Right lobe of liver (tissue), 6 donors: ENCODE measurements around the gene CNTD1. TPM values are rescaled to one million over a fixed set of nuclear protein-coding genes. Genes with fewer than 3 reads are reported as not detected.

Experiments
- ATAC-seq, 4 donors: fragments of 200-7000 bp; cut with Tn5 transposase; one replicate each; pipeline ENCODE4 v1.9.1; 2020; ENCODE audit warnings: mild to moderate bottlenecking in 4 of 4, moderate library complexity in 4 of 4
- DNase-seq, 3 donors: peaks; one replicate each; pipeline ENCODE4 v3.0.0-alpha.2; 2020
- H3K27ac ChIP-seq, 3 donors: fragments of 200-600 bp; one replicate each; pipeline ENCODE4 v1.8.0; 2022
- H3K27me3 ChIP-seq, 2 donors: fragments of 200-600 bp; one replicate each; pipeline ENCODE4 v1.8.0; 2022
- H3K36me3 ChIP-seq, 4 donors: fragments of 200-600 bp; sonication (generic) in 1 of 4; one replicate each; pipeline versions ENCODE4 v1.5.1 to v1.8.0; 2017 to 2022; ENCODE audit warnings: control low read depth in 1 of 4
- H3K4me1 ChIP-seq, 4 donors: fragments of 200-600 bp; sonication (generic) in 1 of 4; one replicate each; pipeline versions ENCODE4 v1.5.1 to v1.8.0; 2017 to 2022; ENCODE audit warnings: control low read depth in 1 of 4
- H3K4me3 ChIP-seq, 3 donors: fragments of 200-600 bp; one replicate each; pipeline ENCODE4 v1.8.0; 2022
- H3K9me3 ChIP-seq, 4 donors: fragments of 200-600 bp; sonication (generic) in 1 of 4; one replicate each; pipeline versions ENCODE4 v1.5.1 to v1.8.0; 2017 to 2022; ENCODE audit warnings: control low read depth in 1 of 4
- CTCF ChIP-seq, 4 donors: fragments of 200-600 bp in 3 of 4; fragments of 450-650 bp in 1 of 4; IDR thresholded peaks; one replicate each; pipeline versions ENCODE4 v1.5.1 to v1.8.0; 2016 to 2022; ENCODE audit warnings: antibody characterized with exemption in 4 of 4, mild to moderate bottlenecking in 2 of 4
- POLR2A ChIP-seq: fragments of 450-650 bp; IDR thresholded peaks from one replicate; pipeline ENCODE4 v1.6.1; 2017; ENCODE audit warnings: antibody characterized with exemption, mild to moderate bottlenecking
- WGBS: methylation state at CpG from one replicate; pipeline ENCODE4 v1.1.6; 2018; ENCODE audit warnings: low coverage, low lambda C conversion rate; ENCODE audit not compliant: insufficient coverage; ENCODE audit errors: missing lambda C conversion rate; 5-methylcytosine and 5-hydroxymethylcytosine counted together
- intact Hi-C, 2 donors: fragments of 100-400 bp; cut with DNase I; formaldehyde crosslinking; loops; one replicate each; pipeline versions ENCODE4 v1.11.2 to v1.14.1; 2022
- total RNA-seq, 6 experiments: library from RNA; depleted of rRNA in 2 of 6; stranded (reverse); fragments of >200 nt in 2 of 6; fragmentation: NEBNext Ultra II Directional in 3 of 6; extraction: Animal tissue kit (Norgen Biotek cat#: 25700) in 3 of 6; gene quantifications; one replicate each; pipeline versions ENCODE4 v1.1.0 to v1.2.4, GENCODE V29; 2016 to 2023
- donor health status: DM: no; HTN: yes; CAD: no.
- donor health status: DM: no; HTN: no; CAD: no.
- donor health status: DM: no; HTN: no; CAD: no.
- donor health status: DM: no; HTN: yes; CAD: no.
- donor health status: DM: no; HTN: yes; CAD: no.

CNTD1 gene
- total RNA-seq, 6 experiments from 2014 or later = 0.15 TPM; not detected in 5

GRCh38 chr17:42779304-42779935 is 19.2 kb upstream of the CNTD1 start:
- ATAC-seq (no peak), DNase-seq (no peak)
- WGBS = 47% methylated on average over 2 of the region's 3 CpGs
- Histone ChIP-seq H3K9me3 (no peaks in the 10 kb centered on the region), H3K27me3 (no peaks in the 10 kb centered on the region), H3K4me1 (peaks cover 0 to 12% (median 0%) of the 10 kb centered on the region in 4 donors), H3K36me3 (peaks cover 0 to 36% (median 18%) of the 10 kb centered on the region in 4 donors), H3K4me3 (no peak overlapping the region), H3K27ac (no peak overlapping the region)
- TF ChIP-seq POLR2A = no peak
- no peak for TF ChIP-seq CTCF (IDR thresholded peaks at IDR 0.05)
- intact Hi-C loops = no loop called here

GRCh38 chr17:42779936-42780850 is 18.5 kb upstream of the CNTD1 start, which contains the start of gene WNK4:
TSS of gene WNK4 (plus strand) at chr17:42780610. CDS start at chr17:42780699, 89 bp downstream.
- no peaks in the 10 kb centered on the region for H3K27me3 ChIP-seq
- H3K4me1 ChIP-seq = peaks cover 0 to 12% (median 0%) of the 10 kb centered on the region in 4 donors
- ATAC-seq = peak; percentile 34 to 51 (median 42)
- H3K36me3 ChIP-seq = peaks cover 0 to 36% (median 18%) of the 10 kb centered on the region in 4 donors
- H3K9me3 ChIP-seq = no peaks in the 10 kb centered on the region
- TF ChIP-seq POLR2A (no peak), CTCF (IDR thresholded peaks at IDR 0.05) (no peak)
- H3K27ac ChIP-seq = no peak within 1 kb of the TSS
- 26% methylated on average over 6 of the region's 65 CpGs for WGBS
- intact Hi-C loops = no loop called here
- peak within 1 kb of the TSS in 2 of 3 donors; percentile 4 to 9 for H3K4me3 ChIP-seq
- DNase-seq = peak in 1 of 3 donors; percentile 27

DNA sequence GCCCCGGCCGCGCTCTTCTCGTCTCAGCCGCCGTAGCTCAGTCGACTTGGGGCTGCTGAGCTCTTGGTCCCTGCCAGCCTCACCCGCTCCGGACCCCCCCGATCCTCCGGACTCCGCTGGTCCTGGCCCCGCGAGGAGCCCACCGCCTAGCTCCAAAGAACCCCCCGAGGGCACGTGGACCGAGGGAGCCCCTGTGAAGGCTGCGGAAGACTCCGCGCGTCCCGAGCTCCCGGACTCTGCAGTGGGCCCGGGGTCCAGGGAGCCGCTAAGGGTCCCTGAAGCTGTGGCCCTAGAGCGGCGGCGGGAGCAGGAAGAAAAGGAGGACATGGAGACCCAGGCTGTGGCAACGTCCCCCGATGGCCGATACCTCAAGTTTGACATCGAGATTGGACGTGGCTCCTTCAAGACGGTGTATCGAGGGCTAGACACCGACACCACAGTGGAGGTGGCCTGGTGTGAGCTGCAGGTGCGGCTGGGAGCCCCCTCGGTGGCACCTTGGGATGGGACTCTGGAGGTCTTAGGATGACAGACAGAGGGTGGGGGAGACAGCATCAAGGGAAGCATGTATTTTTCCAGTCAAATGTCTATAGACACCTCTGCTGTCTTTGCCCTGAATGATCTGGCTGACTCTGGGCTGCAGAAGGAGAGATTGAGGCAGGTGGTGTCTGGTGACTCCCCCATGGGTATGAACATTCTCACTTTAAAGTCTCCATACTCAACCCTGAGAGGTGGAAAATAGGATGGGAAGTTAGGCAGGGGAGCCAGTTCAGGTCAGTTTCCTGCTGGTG is 17.6 kb upstream of the CNTD1 start:
- 5% methylated on average over 18 of the region's 39 CpGs for WGBS
- intact Hi-C loops = no loop called here
- peak in 3 of 4 donors; percentile 4 to 16 (median 6) for ATAC-seq
- peaks cover 0 to 31% (median 15%) of the 10 kb centered on the region in 4 donors for H3K36me3 ChIP-seq
- peaks cover 0 to 12% (median 0%) of the 10 kb centered on the region in 4 donors for H3K4me1 ChIP-seq
- DNase-seq = no peak
- no peaks in the 10 kb centered on the region for H3K9me3 ChIP-seq
- TF ChIP-seq CTCF (IDR thresholded peaks at IDR 0.05) (no peak), POLR2A (no peak)
- no peaks in the 10 kb centered on the region for H3K27me3 ChIP-seq
- no peak overlapping the region for H3K27ac ChIP-seq
- peak overlapping the region in 2 of 3 donors; percentile 4 to 9 for H3K4me3 ChIP-seq

DNA sequence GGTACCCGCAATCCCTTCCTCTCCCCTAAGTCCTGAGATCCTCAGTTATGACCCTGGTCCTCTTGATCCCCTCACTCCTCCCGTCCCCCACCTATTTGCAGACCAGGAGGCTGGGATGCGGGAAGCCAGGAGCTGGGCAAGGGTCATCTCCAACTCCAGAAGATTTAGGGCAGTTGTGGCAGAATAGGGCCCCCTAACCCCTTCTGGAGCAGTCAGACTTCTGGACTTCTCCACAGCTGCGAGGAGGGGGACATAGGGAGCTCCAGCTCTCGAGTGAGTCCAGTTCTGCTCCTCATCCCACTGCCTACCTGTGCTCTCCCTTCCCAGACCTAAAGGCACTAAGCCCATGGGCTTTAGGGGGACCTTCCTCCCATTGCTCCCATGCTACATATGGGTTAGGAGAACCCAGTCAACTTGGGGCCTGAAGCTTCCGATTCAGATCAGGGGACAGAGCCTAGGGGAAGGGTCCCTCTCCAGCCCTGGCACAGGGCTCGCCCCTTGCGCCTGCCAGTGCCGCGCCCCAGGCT is 17.0 kb upstream of the CNTD1 start:
- H3K27me3 ChIP-seq = no peaks in the 10 kb centered on the region
- no peak overlapping the region for H3K27ac ChIP-seq
- intact Hi-C loops = no loop called here
- TF ChIP-seq POLR2A (no peak), CTCF (IDR thresholded peaks at IDR 0.05) (no peak)
- no peak for DNase-seq
- peaks cover 0 to 12% (median 0%) of the 10 kb centered on the region in 4 donors for H3K4me1 ChIP-seq
- H3K9me3 ChIP-seq = no peaks in the 10 kb centered on the region
- no peak for ATAC-seq
- no peak overlapping the region for H3K4me3 ChIP-seq
- WGBS = 26% methylated on average over 5 of the region's 10 CpGs
- peaks cover 0 to 25% (median 12%) of the 10 kb centered on the region in 4 donors for H3K36me3 ChIP-seq
